ENCODE data around the gene LHX6.

DNA sequence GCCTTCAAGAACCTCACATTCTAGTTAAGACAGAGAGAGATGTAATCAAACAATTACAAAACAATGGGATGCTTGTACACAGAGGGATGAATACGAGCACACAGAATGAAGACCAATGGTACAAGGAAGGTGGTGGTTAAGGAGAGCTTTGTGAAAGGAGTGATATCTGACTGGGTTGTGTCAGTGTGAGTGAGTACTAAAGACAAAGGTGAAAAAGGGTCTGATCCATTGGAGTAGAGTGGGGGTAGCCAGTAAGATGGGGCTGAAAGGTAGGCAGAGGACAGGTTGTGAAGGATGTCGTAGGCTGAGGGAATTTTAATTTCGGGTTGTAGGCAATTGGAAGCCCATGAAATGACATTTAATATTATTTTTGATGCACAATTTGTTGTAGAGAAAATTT lies 26.0 kb upstream of the LHX6 start:
- TF ChIP-seq, protein P1, sequence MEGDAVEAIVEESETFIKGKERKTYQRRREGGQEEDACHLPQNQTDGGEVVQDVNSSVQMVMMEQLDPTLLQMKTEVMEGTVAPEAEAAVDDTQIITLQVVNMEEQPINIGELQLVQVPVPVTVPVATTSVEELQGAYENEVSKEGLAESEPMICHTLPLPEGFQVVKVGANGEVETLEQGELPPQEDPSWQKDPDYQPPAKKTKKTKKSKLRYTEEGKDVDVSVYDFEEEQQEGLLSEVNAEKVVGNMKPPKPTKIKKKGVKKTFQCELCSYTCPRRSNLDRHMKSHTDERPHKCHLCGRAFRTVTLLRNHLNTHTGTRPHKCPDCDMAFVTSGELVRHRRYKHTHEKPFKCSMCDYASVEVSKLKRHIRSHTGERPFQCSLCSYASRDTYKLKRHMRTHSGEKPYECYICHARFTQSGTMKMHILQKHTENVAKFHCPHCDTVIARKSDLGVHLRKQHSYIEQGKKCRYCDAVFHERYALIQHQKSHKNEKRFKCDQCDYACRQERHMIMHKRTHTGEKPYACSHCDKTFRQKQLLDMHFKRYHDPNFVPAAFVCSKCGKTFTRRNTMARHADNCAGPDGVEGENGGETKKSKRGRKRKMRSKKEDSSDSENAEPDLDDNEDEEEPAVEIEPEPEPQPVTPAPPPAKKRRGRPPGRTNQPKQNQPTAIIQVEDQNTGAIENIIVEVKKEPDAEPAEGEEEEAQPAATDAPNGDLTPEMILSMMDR (conservative IDR thresholded peaks at IDR 0.05; ENCODE audit: low read depth, low read length), result no peak
- no peak for TF ChIP-seq EZH2 (IDR thresholded peaks at IDR 0.05; ENCODE audit: low read length, unreplicated experiment)
